K562 (cell line): ENCODE results near the gene SPATA33. TPM values are rescaled to one million over a fixed set of nuclear protein-coding genes. Genes with fewer than 3 reads are reported as not detected.

Source experiments
- ATAC-seq: fragments of 200-7000 bp; cut with Tn5 transposase; 3 replicates; pipeline ENCODE4 v1.9.1; 2020; ENCODE audit warnings: moderate library complexity
- BruUV-seq: library from RNA; stranded (reverse); fragments of 400-500 nt; replicated peaks from 2 replicates; lab custom pipeline; 2021; lab: Mats Ljungman, UMichigan
- CTCF ChIA-PET: fragments of 300-600 bp; formaldehyde crosslinking; extraction: SDS; loops from one replicate; lab custom pipeline; 2021; ENCODE audit warnings: low intra/inter-chr PET ratio; lab: Yijun Ruan, JAX
- POLR2A ChIA-PET: fragments of 300-600, 350-650 bp; sonication (Branson Sonifier 250); formaldehyde crosslinking; extraction: SDS; loops from one replicate; lab custom pipeline; 2021; ENCODE audit warnings: antibody characterized with exemption, inconsistent platforms; lab: Yijun Ruan, JAX
- DNase-seq, 4 experiments: peaks; one replicate each; pipeline versions ENCODE4 v3.0.0 to v3.0.0-alpha.2; 2011 to 2018; ENCODE audit warnings: low spot score in 3 of 4, mixed read lengths in 3 of 4; ENCODE audit errors: extremely low read depth in 1 of 4
- FAIRE-seq: peaks from 2 replicates; lab custom pipeline; 2011; peaks lifted over from hg19 to GRCh38; lab: Jason Lieb, UNC
- H2AFZ ChIP-seq: 2 replicates; pipeline ENCODE4 v1.6.0; 2011; ENCODE audit warnings: low read depth, low read length, control low read depth, inconsistent platforms
- H3K27ac ChIP-seq: fragments of 200-600 bp; 3 replicates; pipeline ENCODE4 v1.8.0; 2011; ENCODE audit warnings: low read depth, mild to moderate bottlenecking, control low read depth, inconsistent platforms, low read length, moderate library complexity, mixed read lengths; ENCODE audit errors: extremely low read depth
- H3K27me3 ChIP-seq, 2 experiments: fragments of 300-600 bp in 1 of 2; 2 replicates in 1 of 2; 3 replicates in 1 of 2; pipeline versions ENCODE4 v1.6.0 to v1.8.0; 2011; ENCODE audit warnings: inconsistent platforms in 2 of 2, low read length in 2 of 2, mild to moderate bottlenecking in 1 of 2, mixed read lengths in 1 of 2, moderate library complexity in 1 of 2; ENCODE audit not compliant: control insufficient read depth in 2 of 2, insufficient read depth in 2 of 2
- H3K36me3 ChIP-seq: fragments of 300-600 bp; 3 replicates; pipeline ENCODE4 v1.8.0; 2011; ENCODE audit warnings: mild to moderate bottlenecking, low read length, inconsistent platforms; ENCODE audit not compliant: control insufficient read depth, insufficient read depth
- H3K4me1 ChIP-seq, 2 experiments: fragments of 200-600 bp in 1 of 2; replicated peaks in 1 of 2; 2 replicates in 1 of 2; 3 replicates in 1 of 2; pipeline versions ENCODE4 v1.5.1 to v1.8.0; 2011; ENCODE audit warnings: inconsistent platforms in 2 of 2, low read length in 2 of 2, mild to moderate bottlenecking in 1 of 2, mixed read lengths in 1 of 2, moderate library complexity in 1 of 2; ENCODE audit not compliant: control insufficient read depth in 2 of 2, insufficient read depth in 2 of 2
- H3K4me2 ChIP-seq: 2 replicates; pipeline ENCODE4 v1.6.1; 2011; ENCODE audit warnings: low read length, control low read depth, inconsistent platforms, mixed read lengths; ENCODE audit not compliant: insufficient read depth
- H3K4me3 ChIP-seq: fragments of 200-600 bp; sonication (generic), shearing (Covaris generic); 2 replicates; pipeline ENCODE4 v1.5.1; 2016; ENCODE audit warnings: control low read depth, inconsistent platforms
- H3K79me2 ChIP-seq: fragments of 200-600 bp; 3 replicates; pipeline ENCODE4 v1.8.0; 2011; ENCODE audit warnings: low read length, inconsistent platforms; ENCODE audit not compliant: control insufficient read depth, insufficient read depth
- H3K9ac ChIP-seq, 2 experiments: 2 replicates each; pipeline versions ENCODE4 v1.6.0 to v1.6.1; 2011; ENCODE audit warnings: low read depth in 2 of 2, low read length in 2 of 2, control low read depth in 1 of 2, inconsistent platforms in 1 of 2, mild to moderate bottlenecking in 1 of 2, mixed read lengths in 1 of 2; ENCODE audit not compliant: insufficient read depth in 1 of 2
- H3K9me1 ChIP-seq: one replicate; pipeline ENCODE4 v1.6.0; 2011; ENCODE audit warnings: inconsistent platforms, mild to moderate bottlenecking, low read length, moderate library complexity; ENCODE audit not compliant: control insufficient read depth, insufficient read depth
- H3K9me3 ChIP-seq: replicated peaks from 2 replicates; pipeline ENCODE4 v1.5.1; 2011; ENCODE audit warnings: low read depth, low read length, inconsistent platforms; ENCODE audit not compliant: control insufficient read depth, insufficient read depth
- H4K20me1 ChIP-seq: replicated peaks from 2 replicates; pipeline ENCODE4 v1.6.1; 2011; ENCODE audit warnings: low read length, inconsistent platforms, mixed read lengths; ENCODE audit not compliant: control insufficient read depth, insufficient read depth
- ARNT ChIP-seq, 2 experiments: fragments of 450-650 bp; IDR thresholded peaks; 2 replicates each; pipeline ENCODE4 v1.6.1; 2016; ENCODE audit warnings: mild to moderate bottlenecking in 1 of 2
- BDP1 ChIP-seq: IDR thresholded peaks from 3 replicates; pipeline ENCODE4 v1.6.1; 2011; ENCODE audit not compliant: insufficient read length, insufficient read depth
- ETV5 ChIP-seq: sonication (generic); formaldehyde crosslinking; IDR thresholded peaks from 2 replicates; pipeline ENCODE4 v1.4.0; 2020; ENCODE audit warnings: low read depth, mild to moderate bottlenecking, missing genetic modification reagents
- EWSR1 ChIP-seq: fragments of 450-650 bp; IDR thresholded peaks from 2 replicates; pipeline ENCODE4 v1.6.1; 2018; ENCODE audit warnings: borderline replicate concordance, mild to moderate bottlenecking, low read depth, moderate library complexity; ENCODE audit not compliant: partially characterized antibody
- FOXJ2 ChIP-seq: fragments of 200-800 bp; sonication (Bioruptor generic); IDR thresholded peaks from 2 replicates; pipeline ENCODE4 v1.6.1; 2016; ENCODE audit warnings: missing genetic modification characterization, missing compliant biosample characterization
- NFRKB ChIP-seq: fragments of 450-650 bp; IDR thresholded peaks from 2 replicates; pipeline ENCODE4 v1.6.1; 2016; ENCODE audit warnings: low read depth
- PCBP1 ChIP-seq: fragments of 200-400 bp; formaldehyde crosslinking; IDR thresholded peaks from 2 replicates; pipeline ENCODE4 v1.6.1; 2018; ENCODE audit warnings: mild to moderate bottlenecking, low read depth, low read length; ENCODE audit not compliant: poor library complexity, severe bottlenecking
- SIN3A ChIP-seq, 2 experiments: fragments of 150-350 bp in 1 of 2; IDR thresholded peaks; 2 replicates each; pipeline ENCODE4 v1.6.1; 2011 to 2016; ENCODE audit warnings: borderline replicate concordance in 2 of 2, low read depth in 2 of 2, low read length in 2 of 2, mild to moderate bottlenecking in 2 of 2, moderate library complexity in 2 of 2; ENCODE audit not compliant: control insufficient read depth in 1 of 2
- SMARCC2 ChIP-seq: fragments of 450-650 bp; IDR thresholded peaks from 2 replicates; pipeline ENCODE4 v1.6.1; 2017; ENCODE audit warnings: antibody characterized with exemption, moderate library complexity, mild to moderate bottlenecking, low read depth
- STAT5B ChIP-seq: fragments of 250-450 bp; sonication (Bioruptor Pico); IDR thresholded peaks from 2 replicates; pipeline ENCODE4 v1.8.0; 2021; ENCODE audit warnings: mild to moderate bottlenecking, inconsistent platforms
- TBP ChIP-seq: optimal IDR thresholded peaks from 2 replicates; pipeline ENCODE3; 2011; ENCODE audit warnings: low read depth, low read length, improper control_type of control experiment
- WHSC1 ChIP-seq: IDR thresholded peaks from one replicate; pipeline ENCODE4 v1.6.1; 2012; ENCODE audit warnings: low read length, control low read depth, inconsistent platforms
- ZNF3 ChIP-seq: fragments of 250-450 bp; sonication (Bioruptor Pico); IDR thresholded peaks from 2 replicates; pipeline ENCODE4 v1.5.0; 2021; ENCODE audit warnings: mild to moderate bottlenecking, moderate library complexity
- ZNF551 ChIP-seq: fragments of 250-450 bp; sonication (Bioruptor Pico); IDR thresholded peaks from 2 replicates; pipeline ENCODE4 v1.5.0; 2021; ENCODE audit warnings: mild to moderate bottlenecking, moderate library complexity
- WGBS: fragments of 100-300 bp; shearing (Covaris generic); methylation state at CpG from one replicate; pipeline ENCODE4 v1.1.6; 2016; ENCODE audit warnings: low coverage, mixed read lengths; ENCODE audit not compliant: insufficient coverage; ENCODE audit errors: missing lambda C conversion rate; 5-methylcytosine and 5-hydroxymethylcytosine counted together
- in situ Hi-C: fragments of 300-500 bp; cut with MboI; formaldehyde crosslinking; loops from 4 replicates; pipeline ENCODE4 v1.15.0; 2018; ENCODE audit warnings: inconsistent platforms, mixed read lengths
- intact Hi-C: fragments of 100-400 bp; cut with micrococcal nuclease; formaldehyde crosslinking; loops from 2 replicates; pipeline ENCODE4 v1.14.2; 2022
- polyA plus RNA-seq, 8 experiments: library from polyadenylated mRNA; depleted of rRNA in 4 of 8; stranded (reverse) in 5 of 8; unstranded in 3 of 8; fragments of >200 nt; fragmentation: Nextera tagmentation in 2 of 8; fragmentation: Illumina TruSeq in 1 of 8; extraction: Ambion mirVana in 2 of 8; extraction: Trizol in 1 of 8; gene quantifications; 2 replicates each; pipeline versions ENCODE4 v1.2.1 to v1.2.3, GENCODE V29; 2011 to 2014; ENCODE audit warnings: inconsistent platforms in 1 of 8, missing spikeins in 1 of 8
- total RNA-seq, 7 experiments: library from RNA; depleted of rRNA in 6 of 7; stranded (reverse); fragments of >200 nt in 6 of 7; fragmentation: Illumina TruSeq in 2 of 7; extraction: Trizol in 2 of 7; gene quantifications; 2 replicates each; pipeline versions ENCODE4 v1.2.1 to v1.2.3, GENCODE V29; 2011 to 2021; ENCODE audit warnings: low replicate concordance in 1 of 7
- TF ChIP-seq, protein P1 (sequence below): fragments of 450-650 bp; conservative IDR thresholded peaks from 2 replicates; pipeline ENCODE4 v1.6.1; 2016; ENCODE audit warnings: missing genetic modification characterization, low read depth, mild to moderate bottlenecking, missing compliant biosample characterization, moderate library complexity
- TF ChIP-seq, protein P2 (sequence below): sonication (generic); formaldehyde crosslinking; IDR thresholded peaks from 2 replicates; pipeline ENCODE4 v1.8.0; 2022; ENCODE audit warnings: missing genetic modification reagents, mild to moderate bottlenecking, borderline replicate concordance
- TF ChIP-seq, protein P3 (sequence below): IDR thresholded peaks from 2 replicates; pipeline ENCODE4 v1.6.1; 2016; ENCODE audit warnings: missing genetic modification characterization, missing compliant biosample characterization

The SPATA33 gene
- total and polyA plus RNA-seq, 9 of the 15 experiments (the other 6 are each of a cell fraction or from before 2014, with no cell fraction given) = 4.0 to 20.0 (median 11.8) TPM

DNA sequence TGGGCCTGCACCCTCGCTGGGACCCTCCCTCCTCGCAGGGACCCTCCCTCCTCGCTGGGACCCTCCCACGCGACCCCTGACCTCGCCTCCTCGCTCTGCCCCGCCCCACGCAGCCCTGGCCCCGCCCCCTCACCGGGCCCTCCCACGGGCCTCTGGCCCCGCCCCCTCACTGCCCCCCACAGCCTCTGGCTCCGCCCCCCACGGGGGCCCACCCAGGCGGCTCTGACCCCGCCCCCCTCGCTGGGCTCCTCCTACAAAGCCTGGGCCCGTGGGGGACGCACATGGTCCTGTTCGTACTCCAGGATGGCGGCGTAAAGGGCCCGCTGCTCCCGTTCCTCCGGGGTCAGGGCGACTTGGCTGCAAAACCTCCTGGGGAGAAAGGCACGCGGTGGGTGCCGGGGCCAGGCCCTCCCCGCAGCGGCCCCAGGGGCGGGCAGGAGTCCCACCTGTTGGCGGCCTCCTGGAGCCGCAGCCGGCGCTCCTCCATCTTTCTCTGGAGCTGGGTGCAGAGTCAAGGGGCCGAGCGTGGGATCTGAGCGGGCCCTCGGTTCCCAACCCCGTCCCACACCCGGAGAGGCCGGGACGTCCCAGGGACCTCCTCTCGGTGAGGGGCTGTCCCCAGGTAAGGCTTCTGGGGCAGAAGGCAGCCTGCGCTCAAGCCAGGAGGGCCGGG is 54.1 kb downstream of the SPATA33 start (continued):
- TF ChIP-seq WHSC1 = no peak
- no peak for TF ChIP-seq NFRKB
- TF ChIP-seq EWSR1 = no peak

DNA sequence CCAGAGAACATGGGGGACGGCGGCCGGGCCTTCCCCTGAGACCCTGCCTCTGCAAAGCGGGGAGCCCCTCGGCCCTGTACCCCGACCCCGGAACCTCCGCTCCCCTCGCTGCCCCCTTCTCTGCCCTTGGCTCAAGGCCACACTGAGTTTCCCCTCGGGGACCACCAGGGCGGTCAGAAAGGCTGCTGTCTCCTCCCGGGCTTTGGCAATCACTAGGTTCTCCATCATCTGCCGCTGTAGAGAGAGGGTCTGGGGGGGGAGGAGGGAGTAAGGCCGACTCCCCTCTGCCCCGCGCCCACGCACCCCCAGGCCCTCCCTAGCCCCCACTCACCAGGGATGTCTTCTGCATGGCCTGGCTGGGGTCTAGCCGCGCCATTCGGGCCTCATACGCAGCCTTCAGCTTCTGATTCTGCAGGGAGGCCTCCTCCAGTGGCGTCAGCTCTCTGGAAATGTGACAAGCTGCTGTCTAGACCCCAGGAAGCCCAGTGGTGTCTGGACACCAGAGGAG is 54.7 kb downstream of the SPATA33 start:
- DNase-seq (peak in 2 of 4 experiments; percentile 51 to 52), FAIRE-seq (peak; percentile 74), ATAC-seq (peak; percentile 46)
- in situ Hi-C loops = no loop called here
- Histone ChIP-seq H3K27ac (peak overlapping the region; percentile 74), H3K4me2 (peak overlapping the region; percentile 87), H3K4me3 (peak overlapping the region; percentile 99), H4K20me1 (no peaks in the 10 kb centered on the region), H3K9ac (peak overlapping the region; percentile 78 to 97), H3K79me2 (peaks cover 30% of the 10 kb centered on the region), H3K27me3 (no peaks in the 10 kb centered on the region), H2AFZ (peak overlapping the region; percentile 70), H3K9me1 (no peaks in the 10 kb centered on the region), H3K9me3 (0 out of 2 replicates have a peak, but pooled peaks cover 2% of the 10 kb centered on the region), H3K36me3 (peaks cover 37% of the 10 kb centered on the region), H3K4me1 (peaks cover 15 to 81% of the 10 kb centered on the region in 2 experiments; a peak in 4 of 5 replicates)
- 0% methylated on average over 17 of the region's 22 CpGs for WGBS
- intact Hi-C loops = no loop called here
- ChIA-PET POLR2A (interaction anchor here (0.6 to 2.4 kb wide), 7 partner anchors 11 to 227 kb away, joined by 3 to 14 read pairs (median 4); no protein-coding TSS in a partner anchor), CTCF (no interaction called here)
- BruUV-seq = no TSS peak
- TF ChIP-seq SMARCC2 (no peak), ETV5 (no peak), ZNF551 (CRISPR knock-in tag) (no peak), BDP1 (no peak), ARNT (IDR thresholded peaks at IDR 0.05) (no peak), FOXJ2 (tag) (no peak), STAT5B (CRISPR knock-in tag) (no peak), ZNF3 (CRISPR knock-in tag) (no peak), PCBP1 (no peak), TBP (no peak), SIN3A (IDR thresholded peaks at IDR 0.05; ENCODE audit: borderline replicate concordance in 2 of 2, control insufficient read depth in 1 of 2, low read depth in 2 of 2, low read length in 2 of 2) (0 out of 4 replicates have a peak, but pooled peaks of 1 of the 2 experiments have one; percentile 14)
- TF ChIP-seq, protein P1, sequence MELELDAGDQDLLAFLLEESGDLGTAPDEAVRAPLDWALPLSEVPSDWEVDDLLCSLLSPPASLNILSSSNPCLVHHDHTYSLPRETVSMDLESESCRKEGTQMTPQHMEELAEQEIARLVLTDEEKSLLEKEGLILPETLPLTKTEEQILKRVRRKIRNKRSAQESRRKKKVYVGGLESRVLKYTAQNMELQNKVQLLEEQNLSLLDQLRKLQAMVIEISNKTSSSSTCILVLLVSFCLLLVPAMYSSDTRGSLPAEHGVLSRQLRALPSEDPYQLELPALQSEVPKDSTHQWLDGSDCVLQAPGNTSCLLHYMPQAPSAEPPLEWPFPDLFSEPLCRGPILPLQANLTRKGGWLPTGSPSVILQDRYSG (tag) = no peak
- TF ChIP-seq, protein P2, sequence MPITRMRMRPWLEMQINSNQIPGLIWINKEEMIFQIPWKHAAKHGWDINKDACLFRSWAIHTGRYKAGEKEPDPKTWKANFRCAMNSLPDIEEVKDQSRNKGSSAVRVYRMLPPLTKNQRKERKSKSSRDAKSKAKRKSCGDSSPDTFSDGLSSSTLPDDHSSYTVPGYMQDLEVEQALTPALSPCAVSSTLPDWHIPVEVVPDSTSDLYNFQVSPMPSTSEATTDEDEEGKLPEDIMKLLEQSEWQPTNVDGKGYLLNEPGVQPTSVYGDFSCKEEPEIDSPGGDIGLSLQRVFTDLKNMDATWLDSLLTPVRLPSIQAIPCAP (CRISPR knock-in tag) = no peak
- TF ChIP-seq, protein P3, sequence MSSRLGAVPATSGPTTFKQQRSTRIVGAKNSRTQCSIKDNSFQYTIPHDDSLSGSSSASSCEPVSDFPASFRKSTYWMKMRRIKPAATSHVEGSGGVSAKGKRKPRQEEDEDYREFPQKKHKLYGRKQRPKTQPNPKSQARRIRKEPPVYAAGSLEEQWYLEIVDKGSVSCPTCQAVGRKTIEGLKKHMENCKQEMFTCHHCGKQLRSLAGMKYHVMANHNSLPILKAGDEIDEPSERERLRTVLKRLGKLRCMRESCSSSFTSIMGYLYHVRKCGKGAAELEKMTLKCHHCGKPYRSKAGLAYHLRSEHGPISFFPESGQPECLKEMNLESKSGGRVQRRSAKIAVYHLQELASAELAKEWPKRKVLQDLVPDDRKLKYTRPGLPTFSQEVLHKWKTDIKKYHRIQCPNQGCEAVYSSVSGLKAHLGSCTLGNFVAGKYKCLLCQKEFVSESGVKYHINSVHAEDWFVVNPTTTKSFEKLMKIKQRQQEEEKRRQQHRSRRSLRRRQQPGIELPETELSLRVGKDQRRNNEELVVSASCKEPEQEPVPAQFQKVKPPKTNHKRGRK (tag) = no peak
